ENCODE results near the gene HOXB4. TPM values are rescaled to one million over a fixed set of nuclear protein-coding genes. Genes with fewer than 3 reads are reported as not detected.
A peak's percentile ranks its signal among the peaks of the same experiment; 100 is the strongest.

Gene HOXB4
- total RNA-seq, 1 donor, result 0.36 TPM

DNA sequence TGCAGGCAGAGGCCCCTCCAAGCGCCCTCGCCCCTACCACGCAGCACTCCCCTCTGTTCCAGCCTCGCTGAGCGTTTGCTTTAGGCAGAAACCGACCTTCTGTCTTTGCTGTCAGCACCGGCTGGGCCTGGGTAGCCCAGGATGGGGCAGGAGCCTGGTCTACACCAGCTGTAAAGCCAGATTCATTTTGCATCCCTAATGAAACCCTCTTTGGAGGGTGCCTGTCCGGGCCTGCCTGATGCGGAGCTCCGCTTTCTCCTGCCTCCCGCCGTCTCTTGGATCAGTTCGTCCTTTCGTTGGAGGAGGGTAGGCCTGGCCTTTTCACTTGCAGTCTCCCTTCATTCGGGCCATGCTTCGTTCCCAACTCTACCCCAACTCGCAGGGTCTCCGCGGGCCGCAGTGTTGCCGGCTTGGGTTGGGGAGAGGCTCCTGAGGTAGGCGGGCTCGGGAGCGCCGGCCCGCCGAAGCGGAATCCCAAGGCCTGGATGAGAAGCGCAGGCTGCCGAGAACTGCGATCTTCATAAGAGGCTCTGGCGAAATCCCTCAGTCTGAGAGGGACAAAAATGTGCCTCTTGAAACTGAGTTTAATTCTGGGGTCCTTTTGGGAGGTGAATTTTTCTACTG, 41.8 kb upstream of the HOXB4 start:
- Histone ChIP-seq H3K36me3 (ENCODE audit: insufficient read depth, low read length) (no peaks in the 10 kb centered on the region), H4K20me1 (ENCODE audit: insufficient read depth, low read length) (peaks cover 13% of the 10 kb centered on the region), H3K4me1 (ENCODE audit: insufficient read depth, low read length) (no peaks in the 10 kb centered on the region), H3K27ac (ENCODE audit: low read depth, low read length) (no peak overlapping the region), H3K4me3 (ENCODE audit: insufficient read depth, low read length) (no peak overlapping the region), H3K9me3 (ENCODE audit: low read depth, low read length) (no peaks in the 10 kb centered on the region), H3K4me2 (ENCODE audit: insufficient read depth, low read length) (no peak overlapping the region), H3K27me3 (ENCODE audit: insufficient read depth, low read length) (peaks cover 100% of the 10 kb centered on the region), H2AFZ (ENCODE audit: low read length) (no peak overlapping the region), H3K79me2 (ENCODE audit: insufficient read depth, low read length) (no peaks in the 10 kb centered on the region)
- TF ChIP-seq, protein P1, sequence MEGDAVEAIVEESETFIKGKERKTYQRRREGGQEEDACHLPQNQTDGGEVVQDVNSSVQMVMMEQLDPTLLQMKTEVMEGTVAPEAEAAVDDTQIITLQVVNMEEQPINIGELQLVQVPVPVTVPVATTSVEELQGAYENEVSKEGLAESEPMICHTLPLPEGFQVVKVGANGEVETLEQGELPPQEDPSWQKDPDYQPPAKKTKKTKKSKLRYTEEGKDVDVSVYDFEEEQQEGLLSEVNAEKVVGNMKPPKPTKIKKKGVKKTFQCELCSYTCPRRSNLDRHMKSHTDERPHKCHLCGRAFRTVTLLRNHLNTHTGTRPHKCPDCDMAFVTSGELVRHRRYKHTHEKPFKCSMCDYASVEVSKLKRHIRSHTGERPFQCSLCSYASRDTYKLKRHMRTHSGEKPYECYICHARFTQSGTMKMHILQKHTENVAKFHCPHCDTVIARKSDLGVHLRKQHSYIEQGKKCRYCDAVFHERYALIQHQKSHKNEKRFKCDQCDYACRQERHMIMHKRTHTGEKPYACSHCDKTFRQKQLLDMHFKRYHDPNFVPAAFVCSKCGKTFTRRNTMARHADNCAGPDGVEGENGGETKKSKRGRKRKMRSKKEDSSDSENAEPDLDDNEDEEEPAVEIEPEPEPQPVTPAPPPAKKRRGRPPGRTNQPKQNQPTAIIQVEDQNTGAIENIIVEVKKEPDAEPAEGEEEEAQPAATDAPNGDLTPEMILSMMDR (IDR thresholded peaks at IDR 0.05; ENCODE audit: extremely low read depth, low read depth, low read length), result no peak
- DNase-seq (ENCODE audit: insufficient read length, low spot score, missing footprints), result no peak

DNA sequence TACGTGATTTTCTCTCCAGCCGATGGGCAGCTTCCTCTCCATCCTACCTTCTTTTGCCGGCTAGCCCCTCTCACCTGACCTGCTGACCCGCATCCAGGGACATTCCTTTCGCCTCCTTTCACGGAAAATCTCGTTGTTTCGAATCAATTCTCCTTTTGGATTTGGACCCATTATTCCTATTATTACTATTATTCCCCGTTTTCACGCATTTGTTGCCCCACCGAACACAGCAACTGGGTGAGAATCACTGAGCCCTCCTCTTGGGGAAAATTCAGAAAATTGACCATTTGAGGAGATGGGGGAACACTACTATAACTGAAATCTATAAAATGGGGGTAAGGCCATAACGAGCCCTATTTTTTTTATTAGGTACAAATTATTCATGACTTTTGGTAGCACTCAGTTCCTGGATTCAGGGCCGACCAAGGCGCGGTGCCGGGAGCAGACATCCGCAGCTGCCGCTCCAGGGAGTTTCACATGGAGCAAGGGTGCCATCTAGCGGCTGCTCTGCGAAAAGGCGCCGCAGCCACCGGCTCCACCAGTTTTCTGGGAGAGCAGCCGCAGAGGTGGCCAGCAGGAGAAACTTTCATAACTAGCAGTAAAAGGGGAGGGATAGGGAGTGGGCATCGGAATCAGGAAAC, 40.2 kb upstream of the HOXB4 start:
- Histone ChIP-seq H4K20me1 (ENCODE audit: insufficient read depth, low read length) (peaks cover 13% of the 10 kb centered on the region), H3K9me3 (ENCODE audit: low read depth, low read length) (no peaks in the 10 kb centered on the region), H3K4me1 (ENCODE audit: insufficient read depth, low read length) (no peaks in the 10 kb centered on the region), H3K27me3 (ENCODE audit: insufficient read depth, low read length) (peaks cover 98% of the 10 kb centered on the region), H3K4me2 (ENCODE audit: insufficient read depth, low read length) (no peak overlapping the region), H3K36me3 (ENCODE audit: insufficient read depth, low read length) (no peaks in the 10 kb centered on the region), H3K4me3 (ENCODE audit: insufficient read depth, low read length) (no peak overlapping the region), H3K27ac (ENCODE audit: low read depth, low read length) (no peak overlapping the region), H2AFZ (ENCODE audit: low read length) (no peak overlapping the region), H3K79me2 (ENCODE audit: insufficient read depth, low read length) (no peaks in the 10 kb centered on the region)
- TF ChIP-seq, protein P1 (IDR thresholded peaks at IDR 0.05; ENCODE audit: extremely low read depth, low read depth, low read length), result peak; percentile 92
- DNase-seq (ENCODE audit: insufficient read length, low spot score, missing footprints), result peak; percentile 100

DNA sequence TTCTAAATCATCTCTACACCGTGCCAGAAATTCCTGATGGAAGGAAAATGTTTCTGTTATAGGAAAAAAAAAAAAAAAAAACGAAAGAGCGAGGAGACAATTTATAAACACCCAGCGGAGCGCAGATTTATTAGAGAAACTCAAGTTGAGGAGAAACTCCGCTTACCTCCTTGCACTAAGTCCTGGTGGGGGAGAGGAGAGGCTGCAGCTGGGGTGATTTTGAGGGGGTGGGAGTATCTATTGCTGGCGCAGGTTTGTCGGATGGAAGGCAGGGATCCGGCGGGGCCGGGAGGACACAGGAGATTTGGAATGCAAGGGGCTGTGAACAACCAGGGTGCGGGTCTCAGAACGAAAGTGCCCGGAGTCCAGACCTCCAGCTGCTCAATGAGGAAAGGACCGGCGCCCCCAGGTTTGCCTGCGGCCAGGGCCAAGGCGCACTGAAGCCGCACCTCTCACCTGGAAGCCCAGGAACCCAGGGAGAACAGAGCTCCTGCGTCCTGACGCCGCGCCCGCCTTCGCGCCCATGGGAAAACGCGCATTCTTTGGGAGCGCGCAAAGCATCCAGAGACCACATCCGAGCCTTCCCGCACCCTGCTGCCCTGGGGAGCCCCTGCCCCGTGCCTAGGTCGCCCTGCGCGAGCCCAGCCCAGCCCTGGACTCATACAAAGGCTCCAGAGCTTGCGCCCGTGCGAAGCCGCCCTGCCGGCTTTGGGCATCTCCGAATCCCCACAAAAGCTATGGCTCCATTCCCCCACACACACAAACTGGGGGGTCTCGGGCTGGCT, 39.5 kb upstream of the HOXB4 start:
- Histone ChIP-seq H3K27ac (ENCODE audit: low read depth, low read length) (no peak overlapping the region), H3K9me3 (ENCODE audit: low read depth, low read length) (no peaks in the 10 kb centered on the region), H3K27me3 (ENCODE audit: insufficient read depth, low read length) (peaks cover 97% of the 10 kb centered on the region), H3K36me3 (ENCODE audit: insufficient read depth, low read length) (no peaks in the 10 kb centered on the region), H4K20me1 (ENCODE audit: insufficient read depth, low read length) (peaks cover 13% of the 10 kb centered on the region), H3K4me1 (ENCODE audit: insufficient read depth, low read length) (no peaks in the 10 kb centered on the region), H3K79me2 (ENCODE audit: insufficient read depth, low read length) (no peaks in the 10 kb centered on the region), H2AFZ (ENCODE audit: low read length) (no peak overlapping the region), H3K4me3 (ENCODE audit: insufficient read depth, low read length) (no peak overlapping the region), H3K4me2 (ENCODE audit: insufficient read depth, low read length) (no peak overlapping the region)
- TF ChIP-seq, protein P1 (IDR thresholded peaks at IDR 0.05; ENCODE audit: extremely low read depth, low read depth, low read length), result no peak
- DNase-seq (ENCODE audit: insufficient read length, low spot score, missing footprints), result no peak
